OCI-LY1 (cell line): ENCODE measurements around the gene BHLHE40.

Experiments
- H2AFZ ChIP-seq: fragments of 200-600 bp; sonication (generic), shearing (Covaris generic); 2 replicates; pipeline ENCODE4 v1.6.0; 2014; ENCODE audit warnings: antibody characterized with exemption, mild to moderate bottlenecking, low read length
- H3F3A ChIP-seq: fragments of 200-600 bp; sonication (generic), shearing (Covaris generic); 2 replicates; pipeline ENCODE4 v1.6.0; 2014; ENCODE audit warnings: mild to moderate bottlenecking, antibody characterized with exemption, low read length, moderate library complexity; ENCODE audit not compliant: insufficient read depth
- H3K27ac ChIP-seq: fragments of 200-600 bp; sonication (generic); 2 replicates; pipeline ENCODE4 v1.5.1; 2014; ENCODE audit warnings: low read length, mixed run types, mild to moderate bottlenecking, low read depth; ENCODE audit not compliant: poor library complexity, severe bottlenecking
- H3K27me3 ChIP-seq: fragments of 200-600 bp; sonication (generic); 2 replicates; pipeline ENCODE4 v1.6.0; 2014; ENCODE audit warnings: antibody characterized with exemption, mild to moderate bottlenecking, low read length, moderate library complexity; ENCODE audit not compliant: insufficient read depth
- H3K36me3 ChIP-seq: fragments of 200-600 bp; sonication (generic); 2 replicates; pipeline ENCODE4 v1.6.1; 2014; ENCODE audit warnings: mild to moderate bottlenecking, antibody characterized with exemption, low read length, moderate library complexity, mixed read lengths; ENCODE audit not compliant: insufficient read depth
- H3K4me1 ChIP-seq: fragments of 200-600 bp; sonication (generic); 2 replicates; pipeline ENCODE4 v1.5.1; 2014; ENCODE audit warnings: mild to moderate bottlenecking, low read length, moderate library complexity; ENCODE audit not compliant: insufficient read depth, severe bottlenecking
- H3K4me2 ChIP-seq: fragments of 200-600 bp; sonication (generic), shearing (Covaris generic); 2 replicates; pipeline ENCODE4 v1.6.1; 2014; ENCODE audit warnings: low read length
- H3K4me3 ChIP-seq: fragments of 200-600 bp; sonication (generic); 2 replicates; pipeline ENCODE4 v1.5.1; 2014; ENCODE audit warnings: low read length, low read depth, mild to moderate bottlenecking, mixed read lengths; ENCODE audit not compliant: poor library complexity, severe bottlenecking
- H3K79me2 ChIP-seq: fragments of 200-600 bp; shearing (Covaris generic); 2 replicates; pipeline ENCODE4 v1.6.1; 2016; ENCODE audit warnings: mixed run types, low read length, mixed read lengths; ENCODE audit not compliant: insufficient read depth
- H3K9ac ChIP-seq: fragments of 200-600 bp; sonication (generic), shearing (Covaris generic); 2 replicates; pipeline ENCODE4 v1.6.1; 2014; ENCODE audit warnings: mild to moderate bottlenecking, low read length, mixed read lengths
- H3K9me2 ChIP-seq: fragments of 200-600 bp; sonication (generic), shearing (Covaris generic); 2 replicates; pipeline ENCODE4 v1.6.1; 2014; ENCODE audit warnings: low read depth, mild to moderate bottlenecking, low read length, mixed read lengths
- H3K9me3 ChIP-seq: fragments of 200-600 bp; shearing (Covaris generic); 2 replicates; pipeline ENCODE4 v1.6.1; 2014; ENCODE audit warnings: low read length, mixed read lengths
- H4K20me1 ChIP-seq: fragments of 200-600 bp; sonication (generic), shearing (Covaris generic); 2 replicates; pipeline ENCODE4 v1.6.0; 2016; ENCODE audit warnings: mild to moderate bottlenecking, low read length; ENCODE audit not compliant: insufficient read depth
- EZH2 ChIP-seq: fragments of 200-600 bp; sonication (generic), shearing (Covaris generic); IDR thresholded peaks from 2 replicates; pipeline ENCODE4 v1.8.0; 2017; ENCODE audit warnings: borderline replicate concordance, mixed run types, mild to moderate bottlenecking, antibody characterized with exemption, low read length, moderate library complexity, mixed read lengths
- TF ChIP-seq, protein P1 (sequence below): fragments of 200-600 bp; sonication (generic), shearing (Covaris generic); IDR thresholded peaks from 2 replicates; pipeline ENCODE4 v1.5.1; 2017; ENCODE audit warnings: mild to moderate bottlenecking, antibody characterized with exemption, low read length, moderate library complexity, mixed read lengths

BHLHE40 gene

DNA sequence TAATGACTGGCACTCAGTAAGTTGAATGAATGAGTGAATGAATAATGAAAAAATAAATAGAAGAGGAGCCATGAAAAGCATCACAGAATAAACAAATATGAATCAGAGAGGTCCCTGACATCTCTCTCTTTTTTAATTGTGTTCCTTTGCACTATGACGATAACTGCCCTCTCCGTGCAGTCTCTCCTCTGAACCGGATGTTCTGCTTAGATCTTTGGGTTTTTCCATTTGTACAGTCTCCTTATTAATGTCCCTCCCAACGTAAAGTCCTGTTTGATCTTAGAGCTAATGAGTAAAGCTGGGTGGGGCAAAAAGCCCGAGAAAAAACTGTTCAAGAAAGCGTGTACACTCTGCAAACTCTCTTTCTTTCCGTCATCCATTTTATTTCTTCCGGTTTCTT, 28.3 kb upstream of the BHLHE40 start:
- no peak overlapping the region for H3K4me2 ChIP-seq
- no peaks in the 10 kb centered on the region for H4K20me1 ChIP-seq
- no peaks in the 10 kb centered on the region for H3K27me3 ChIP-seq
- no peaks in the 10 kb centered on the region for H3K36me3 ChIP-seq
- no peaks in the 10 kb centered on the region for H3K9me2 ChIP-seq
- no peaks in the 10 kb centered on the region for H3K79me2 ChIP-seq
- H3K9ac ChIP-seq, result no peak overlapping the region
- H3K27ac ChIP-seq, result no peak overlapping the region
- no peak overlapping the region for H3K4me3 ChIP-seq
- no peaks in the 10 kb centered on the region for H3K4me1 ChIP-seq
- H2AFZ ChIP-seq, result no peak overlapping the region
- H3K9me3 ChIP-seq, result no peaks in the 10 kb centered on the region
- H3F3A ChIP-seq, result no peaks in the 10 kb centered on the region
- TF ChIP-seq EZH2, result no peak
- TF ChIP-seq, protein P1, sequence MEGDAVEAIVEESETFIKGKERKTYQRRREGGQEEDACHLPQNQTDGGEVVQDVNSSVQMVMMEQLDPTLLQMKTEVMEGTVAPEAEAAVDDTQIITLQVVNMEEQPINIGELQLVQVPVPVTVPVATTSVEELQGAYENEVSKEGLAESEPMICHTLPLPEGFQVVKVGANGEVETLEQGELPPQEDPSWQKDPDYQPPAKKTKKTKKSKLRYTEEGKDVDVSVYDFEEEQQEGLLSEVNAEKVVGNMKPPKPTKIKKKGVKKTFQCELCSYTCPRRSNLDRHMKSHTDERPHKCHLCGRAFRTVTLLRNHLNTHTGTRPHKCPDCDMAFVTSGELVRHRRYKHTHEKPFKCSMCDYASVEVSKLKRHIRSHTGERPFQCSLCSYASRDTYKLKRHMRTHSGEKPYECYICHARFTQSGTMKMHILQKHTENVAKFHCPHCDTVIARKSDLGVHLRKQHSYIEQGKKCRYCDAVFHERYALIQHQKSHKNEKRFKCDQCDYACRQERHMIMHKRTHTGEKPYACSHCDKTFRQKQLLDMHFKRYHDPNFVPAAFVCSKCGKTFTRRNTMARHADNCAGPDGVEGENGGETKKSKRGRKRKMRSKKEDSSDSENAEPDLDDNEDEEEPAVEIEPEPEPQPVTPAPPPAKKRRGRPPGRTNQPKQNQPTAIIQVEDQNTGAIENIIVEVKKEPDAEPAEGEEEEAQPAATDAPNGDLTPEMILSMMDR, result no peak

DNA sequence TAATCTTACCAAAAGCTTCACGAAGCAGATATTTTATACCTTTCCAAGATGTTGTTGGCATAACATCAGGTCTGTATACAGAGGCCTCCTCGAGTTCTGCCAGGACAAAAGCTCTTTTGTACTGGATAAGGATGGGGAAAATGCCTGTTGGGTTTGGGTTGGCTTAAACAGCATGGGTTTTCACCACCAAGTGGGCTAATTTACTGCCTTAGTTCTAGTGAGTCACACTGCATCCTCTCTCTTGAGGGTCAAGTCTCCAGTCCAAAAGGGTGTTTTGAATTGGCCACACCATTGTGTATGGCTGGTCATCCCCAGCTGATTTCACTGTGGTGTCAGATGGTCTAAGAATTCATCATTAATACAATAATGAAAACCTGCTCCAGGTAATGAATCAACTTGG, 26.1 kb upstream of the BHLHE40 start:
- H3K4me1 ChIP-seq, result no peaks in the 10 kb centered on the region
- H3F3A ChIP-seq, result no peaks in the 10 kb centered on the region
- no peaks in the 10 kb centered on the region for H3K9me2 ChIP-seq
- no peak overlapping the region for H3K4me2 ChIP-seq
- H3K4me3 ChIP-seq, result no peak overlapping the region
- H2AFZ ChIP-seq, result no peak overlapping the region
- no peaks in the 10 kb centered on the region for H3K36me3 ChIP-seq
- H3K9ac ChIP-seq, result no peak overlapping the region
- no peaks in the 10 kb centered on the region for H3K9me3 ChIP-seq
- no peaks in the 10 kb centered on the region for H4K20me1 ChIP-seq
- no peak overlapping the region for H3K27ac ChIP-seq
- no peaks in the 10 kb centered on the region for H3K79me2 ChIP-seq
- H3K27me3 ChIP-seq, result no peaks in the 10 kb centered on the region
- TF ChIP-seq, protein P1, result no peak
- no peak for TF ChIP-seq EZH2

DNA sequence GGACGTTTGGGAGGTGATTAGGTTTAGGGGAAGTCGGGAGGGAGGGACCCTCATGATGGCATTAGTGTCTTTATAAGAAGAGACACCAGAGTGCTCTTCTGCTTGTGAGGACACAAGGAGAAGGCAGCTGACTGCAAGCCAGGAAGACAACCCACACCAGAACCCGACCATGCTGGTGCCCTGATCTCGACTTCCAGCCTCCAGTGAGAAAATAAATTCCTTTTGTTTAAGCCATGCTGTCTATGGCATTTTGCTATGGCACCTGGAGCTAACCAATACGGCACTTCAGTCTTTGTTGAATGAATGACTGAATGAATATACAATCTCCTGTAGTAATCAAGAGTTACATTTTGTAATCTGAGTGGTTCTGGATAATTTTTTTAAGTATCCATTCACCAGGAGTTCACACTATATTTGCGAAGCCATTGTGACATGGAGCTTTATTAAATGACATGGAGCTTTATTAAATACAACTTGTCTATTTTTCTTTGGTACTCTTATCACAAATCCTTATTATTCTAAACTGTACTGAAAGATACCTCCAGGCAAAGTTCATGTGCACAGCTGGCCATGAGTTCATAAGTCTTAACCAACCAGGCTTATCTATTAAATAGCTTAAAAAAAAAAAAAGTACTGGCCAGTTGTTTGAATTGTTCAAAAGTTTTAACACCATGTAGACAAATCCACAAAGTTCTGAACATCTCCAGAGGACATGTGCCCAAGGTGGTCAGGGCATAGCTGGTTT, 24.8 kb upstream of the BHLHE40 start:
- H3K36me3 ChIP-seq, result no peaks in the 10 kb centered on the region
- no peaks in the 10 kb centered on the region for H3K27me3 ChIP-seq
- no peak overlapping the region for H3K4me3 ChIP-seq
- no peak overlapping the region for H3K27ac ChIP-seq
- no peaks in the 10 kb centered on the region for H4K20me1 ChIP-seq
- no peak overlapping the region for H3K9ac ChIP-seq
- H2AFZ ChIP-seq, result no peak overlapping the region
- no peaks in the 10 kb centered on the region for H3K79me2 ChIP-seq
- no peaks in the 10 kb centered on the region for H3K9me2 ChIP-seq
- no peaks in the 10 kb centered on the region for H3K4me1 ChIP-seq
- H3K4me2 ChIP-seq, result no peak overlapping the region
- 0 out of 2 replicates have a peak, but pooled peaks cover 4% of the 10 kb centered on the region for H3K9me3 ChIP-seq
- H3F3A ChIP-seq, result no peaks in the 10 kb centered on the region
- TF ChIP-seq, protein P1, result no peak
- TF ChIP-seq EZH2, result no peak
